T-cell (primary cell): ENCODE measurements around the gene PDHX. TPM values are rescaled to one million over a fixed set of nuclear protein-coding genes. Genes with fewer than 3 reads are reported as not detected.

Experiments
- ATAC-seq, 4 experiments: fragments of 200-7000 bp in 3 of 4; fragments of 150-1000 bp in 1 of 4; cut with Tn5 transposase; replicated peaks in 1 of 4; 1 replicate in 3 of 4; 2 replicates in 1 of 4; pipeline ENCODE4 v1.10.0; 2021; ENCODE audit warnings: moderate library complexity in 3 of 4, mild to moderate bottlenecking in 2 of 4, moderate number of reproducible peaks in 1 of 4
- CTCF ChIA-PET, 2 donors: fragments of 300-600 bp; sonication (Branson Sonifier 250); formaldehyde crosslinking; loops; one replicate each; lab custom pipeline; 2022; ENCODE audit warnings: antibody characterized with exemption in 2 of 2; lab: Charles Lee
- POLR2A ChIA-PET, 2 donors: fragments of 300-600 bp; sonication (Branson Sonifier 250); formaldehyde crosslinking; loops; one replicate each; lab custom pipeline; 2022; ENCODE audit warnings: antibody characterized with exemption in 2 of 2; lab: Charles Lee
- DNase-seq, 35 experiments: peaks; one replicate each; pipeline versions ENCODE4 v3.0.0 to v3.0.0-alpha.2; 2013 to 2023
- H3K27ac ChIP-seq: one replicate; pipeline ENCODE4 v1.5.1; 2013; ENCODE audit warnings: low read length
- H3K27me3 ChIP-seq, 2 experiments: replicated peaks in 1 of 2; 1 replicate in 1 of 2; 2 replicates in 1 of 2; pipeline versions ENCODE4 v1.6.1 to v1.7.0; 2013; ENCODE audit warnings: low read length in 1 of 2, mixed read lengths in 1 of 2; ENCODE audit not compliant: control insufficient read depth in 2 of 2, insufficient read depth in 2 of 2; ENCODE audit errors: extremely low read depth in 1 of 2
- H3K36me3 ChIP-seq, 2 donors: 1 replicate in 1 of 2; 2 replicates in 1 of 2; pipeline versions ENCODE4 v1.6.1 to v1.7.0; 2013; ENCODE audit warnings: low read length in 1 of 2; ENCODE audit not compliant: control insufficient read depth in 2 of 2, insufficient read depth in 1 of 2; ENCODE audit errors: extremely low read depth in 1 of 2
- H3K4me1 ChIP-seq, 2 experiments: 1 replicate in 1 of 2; 2 replicates in 1 of 2; pipeline versions ENCODE4 v1.6.1 to v1.7.0; 2013; ENCODE audit warnings: low read length in 2 of 2, mixed read lengths in 1 of 2; ENCODE audit not compliant: insufficient read depth in 2 of 2, control insufficient read depth in 1 of 2; ENCODE audit errors: extremely low read depth in 1 of 2
- H3K4me3 ChIP-seq, 2 donors: 1 replicate in 1 of 2; 2 replicates in 1 of 2; pipeline versions ENCODE4 v1.5.1 to v1.7.0; 2013; ENCODE audit warnings: mild to moderate bottlenecking in 2 of 2, low read length in 1 of 2, moderate library complexity in 1 of 2; ENCODE audit not compliant: control insufficient read depth in 1 of 2; ENCODE audit errors: extremely low read depth in 1 of 2
- H3K9me3 ChIP-seq: 2 replicates; pipeline ENCODE4 v1.7.0; 2013
- H3K27ac Mint-ChIP-seq, 2 donors: one replicate each; pipeline ENCODE4 v1.8.0; 2020 to 2021; ENCODE audit warnings: mild to moderate bottlenecking in 2 of 2, mixed read lengths in 2 of 2
- H3K27me3 Mint-ChIP-seq, 2 donors: one replicate each; pipeline ENCODE4 v1.8.0; 2021 to 2022; ENCODE audit warnings: mixed read lengths in 2 of 2
- H3K36me3 Mint-ChIP-seq: one replicate; pipeline ENCODE4 v1.8.0; 2021; ENCODE audit warnings: mixed read lengths
- H3K4me1 Mint-ChIP-seq, 3 donors: one replicate each; pipeline ENCODE4 v1.8.0; 2020 to 2022; ENCODE audit warnings: mixed read lengths in 3 of 3, mild to moderate bottlenecking in 1 of 3
- H3K4me3 Mint-ChIP-seq, 3 donors: one replicate each; pipeline ENCODE4 v1.8.0; 2020 to 2022; ENCODE audit warnings: mild to moderate bottlenecking in 3 of 3, mixed read lengths in 3 of 3, moderate library complexity in 3 of 3
- H3K9me3 Mint-ChIP-seq, 3 donors: one replicate each; pipeline ENCODE4 v1.8.0; 2020 to 2022; ENCODE audit warnings: mixed read lengths in 3 of 3
- WGBS: methylation state at CpG from one replicate; pipeline ENCODE4 v1.1.5; 2013; ENCODE audit warnings: missing lambda C conversion rate; ENCODE audit not compliant: insufficient coverage; 5-methylcytosine and 5-hydroxymethylcytosine counted together
- total RNA-seq, 35 experiments: library from RNA in 6 of 35; stranded (reverse) in 6 of 35; fragments of 120-200 nt in 1 of 35; gene quantifications; one replicate each; pipeline versions ENCODE4 v1.2.1 to v1.2.4 and lab custom pipeline; 2013 to 2026

The PDHX gene
- total RNA-seq, 5 donors from 2014 or later (not counting 1 experiment from before 2014, with no cell fraction given): 21.7 to 36.4 (median 26.1) TPM

DNA sequence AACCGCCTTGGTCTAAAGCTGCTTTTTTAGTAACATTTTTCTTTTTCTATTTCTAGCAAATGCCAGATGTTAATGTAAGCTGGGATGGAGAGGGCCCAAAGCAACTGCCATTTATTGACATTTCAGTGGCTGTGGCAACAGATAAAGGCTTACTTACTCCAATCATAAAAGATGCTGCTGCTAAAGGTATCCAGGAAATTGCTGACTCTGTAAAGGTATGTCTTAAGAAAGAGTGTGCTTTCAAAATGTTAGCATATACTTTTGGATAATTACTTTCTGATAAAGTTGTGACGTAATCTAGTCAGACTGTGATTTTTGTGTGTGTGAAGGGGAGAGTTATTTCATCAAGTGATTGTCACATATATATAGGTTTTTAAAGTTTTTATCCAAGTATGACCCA, 68.1 kb downstream of the PDHX start:
- Mint-ChIP-seq H3K27me3 (no peaks in the 10 kb centered on the region), H3K36me3 (peaks cover 52% of the 10 kb centered on the region), H3K4me1 (peaks cover 10 to 15% (median 12%) of the 10 kb centered on the region in 3 donors), H3K27ac (no peak overlapping the region), H3K4me3 (no peak overlapping the region), H3K9me3 (peaks cover 0 to 4% (median 0%) of the 10 kb centered on the region in 3 donors)
- CTCF ChIA-PET: no interaction called here
- no peak for ATAC-seq
- Histone ChIP-seq H3K36me3 (peaks cover 2 to 19% of the 10 kb centered on the region in 2 donors), H3K4me1 (no peaks in the 10 kb centered on the region), H3K27me3 (no peaks in the 10 kb centered on the region), H3K9me3 (no peaks in the 10 kb centered on the region), H3K4me3 (no peak overlapping the region), H3K27ac (no peak overlapping the region)
- DNase-seq: no peak
- POLR2A ChIA-PET: no interaction called here
- no CpG with 5 or more reads among the region's 2 CpGs for WGBS

DNA sequence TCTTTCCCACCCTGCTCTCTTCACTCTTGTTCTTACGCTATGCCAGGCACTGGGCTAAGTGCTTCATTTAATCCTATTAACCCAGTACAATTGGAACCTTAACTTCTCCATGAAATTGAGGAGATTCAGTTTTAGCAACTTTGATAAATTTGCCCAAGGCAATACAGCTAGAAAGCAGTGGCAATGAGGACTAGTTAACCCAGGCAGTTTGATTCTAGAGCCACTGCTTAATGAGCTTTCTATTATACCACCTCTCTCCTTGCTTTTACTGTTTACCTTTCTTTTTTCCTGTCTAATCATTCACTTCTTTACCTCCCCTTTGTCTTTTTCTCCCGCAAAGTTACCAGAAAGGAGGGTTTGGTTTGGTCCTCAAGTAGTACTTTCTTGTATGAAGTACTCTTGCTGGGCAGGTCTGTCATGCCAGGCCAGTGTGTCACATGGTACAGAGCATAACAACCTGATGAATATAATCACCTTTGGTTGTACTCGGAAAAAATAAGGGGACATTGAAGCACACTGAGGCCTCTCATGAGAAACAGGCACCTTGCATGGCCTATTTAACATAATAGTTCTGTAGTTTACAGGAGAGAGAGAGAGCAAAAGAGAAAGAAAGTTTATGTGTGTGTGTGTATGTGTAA, 70.6 kb downstream of the PDHX start:
- no peak overlapping the region for H3K4me3 Mint-ChIP-seq
- POLR2A ChIA-PET: no interaction called here
- peaks cover 44% of the 10 kb centered on the region for H3K36me3 Mint-ChIP-seq
- no peak overlapping the region for H3K27ac Mint-ChIP-seq
- no peaks in the 10 kb centered on the region for H3K9me3 ChIP-seq
- DNase-seq (no peak), ATAC-seq (no peak)
- H3K36me3 ChIP-seq: peaks cover 2 to 17% of the 10 kb centered on the region in 2 donors
- 100% methylated on average over 2 of the region's 3 CpGs for WGBS
- no peaks in the 10 kb centered on the region for H3K4me1 ChIP-seq
- H3K9me3 Mint-ChIP-seq: no peaks in the 10 kb centered on the region
- H3K4me1 Mint-ChIP-seq: peaks cover 9 to 15% (median 12%) of the 10 kb centered on the region in 3 donors
- no peaks in the 10 kb centered on the region for H3K27me3 Mint-ChIP-seq
- CTCF ChIA-PET: no interaction called here
- H3K27me3 ChIP-seq: no peaks in the 10 kb centered on the region
- no peak overlapping the region for H3K4me3 ChIP-seq
- no peak overlapping the region for H3K27ac ChIP-seq

GRCh38 chr11:34987617-34988016, 71.2 kb downstream of the PDHX start:
- Histone ChIP-seq H3K4me3 (no peak overlapping the region), H3K36me3 (peaks cover 2 to 17% of the 10 kb centered on the region in 2 donors), H3K4me1 (no peaks in the 10 kb centered on the region), H3K9me3 (no peaks in the 10 kb centered on the region), H3K27me3 (no peaks in the 10 kb centered on the region), H3K27ac (no peak overlapping the region)
- no peak for ATAC-seq
- ChIA-PET CTCF (interaction anchor here (0.6 kb wide), 2 partner anchors 1000 to 1159 kb away, joined by 3 read pairs; no protein-coding TSS in a partner anchor), POLR2A (interaction anchor here (0.5 to 0.7 kb wide), 4 partner anchors 13 to 180 kb away, joined by 3 read pairs; no protein-coding TSS in a partner anchor)
- H3K27me3 Mint-ChIP-seq: no peaks in the 10 kb centered on the region
- H3K9me3 Mint-ChIP-seq: no peaks in the 10 kb centered on the region
- no peak overlapping the region for H3K4me3 Mint-ChIP-seq
- WGBS: 67% methylated on average over 1 of the region's 5 CpGs
- H3K36me3 Mint-ChIP-seq: peaks cover 38% of the 10 kb centered on the region
- H3K27ac Mint-ChIP-seq: no peak overlapping the region
- DNase-seq: no peak
- H3K4me1 Mint-ChIP-seq: peaks cover 9 to 15% (median 12%) of the 10 kb centered on the region in 3 donors

DNA sequence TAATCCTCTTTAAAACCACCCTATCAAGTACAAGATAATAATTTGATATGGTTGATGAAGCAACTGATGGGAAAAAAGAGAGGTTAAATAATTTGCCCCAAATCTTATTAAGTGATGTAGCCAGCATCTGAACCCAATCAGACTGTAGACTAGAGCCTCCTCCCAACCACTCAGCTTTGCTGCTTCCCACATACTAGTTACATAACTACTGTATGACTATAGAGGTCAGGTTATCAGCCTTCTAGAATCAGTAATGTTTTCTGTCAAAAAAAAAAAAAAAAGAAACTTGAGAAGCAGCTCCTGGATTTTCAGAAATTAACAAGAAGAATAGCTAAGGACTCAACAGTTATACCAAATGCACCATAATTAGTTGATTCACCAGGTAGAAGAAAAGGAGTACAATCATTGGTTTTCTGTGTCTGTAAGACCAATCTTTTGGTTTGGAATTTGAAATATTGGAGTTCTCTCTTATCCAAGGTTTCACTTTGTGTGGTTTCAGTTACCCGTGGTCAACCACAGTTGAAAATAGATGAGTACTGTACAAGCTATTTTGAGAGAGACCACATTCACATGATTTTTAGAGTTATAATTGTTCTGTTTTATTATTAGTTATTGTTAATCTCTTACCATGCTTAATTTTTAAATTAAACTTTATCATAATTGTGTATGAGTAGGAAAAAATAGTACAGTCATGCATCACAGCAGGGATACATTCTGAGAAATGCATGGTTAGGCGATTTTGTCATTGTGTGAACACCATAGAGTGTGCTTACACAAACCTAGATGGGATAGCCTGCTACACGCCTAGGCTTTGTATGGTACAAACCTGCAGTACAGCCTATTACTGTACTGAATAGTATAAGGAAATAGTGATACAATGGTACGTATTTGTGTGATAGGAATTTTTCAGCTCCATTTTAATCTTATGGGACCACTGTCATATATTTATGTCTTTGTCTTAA, 72.2 kb downstream of the PDHX start:
- POLR2A ChIA-PET: interaction anchor here (0.5 to 0.7 kb wide), 9 partner anchors 8 to 421 kb away, joined by 3 to 9 read pairs (median 3); no protein-coding TSS in a partner anchor
- Mint-ChIP-seq H3K9me3 (no peaks in the 10 kb centered on the region), H3K27ac (no peak overlapping the region), H3K27me3 (no peaks in the 10 kb centered on the region), H3K4me1 (peaks cover 9 to 15% (median 12%) of the 10 kb centered on the region in 3 donors), H3K36me3 (peaks cover 46% of the 10 kb centered on the region), H3K4me3 (no peak overlapping the region)
- DNase-seq (no peak), ATAC-seq (no peak)
- Histone ChIP-seq H3K4me3 (no peak overlapping the region), H3K4me1 (no peaks in the 10 kb centered on the region), H3K27ac (no peak overlapping the region), H3K27me3 (no peaks in the 10 kb centered on the region), H3K9me3 (no peaks in the 10 kb centered on the region), H3K36me3 (peaks cover 2 to 17% of the 10 kb centered on the region in 2 donors)
- 40% methylated on average over 1 of the region's 4 CpGs for WGBS
- CTCF ChIA-PET: interaction anchor here (0.6 to 1.1 kb wide), 9 partner anchors 13 to 1160 kb away, joined by 3 to 5 read pairs (median 3); no protein-coding TSS in a partner anchor

DNA sequence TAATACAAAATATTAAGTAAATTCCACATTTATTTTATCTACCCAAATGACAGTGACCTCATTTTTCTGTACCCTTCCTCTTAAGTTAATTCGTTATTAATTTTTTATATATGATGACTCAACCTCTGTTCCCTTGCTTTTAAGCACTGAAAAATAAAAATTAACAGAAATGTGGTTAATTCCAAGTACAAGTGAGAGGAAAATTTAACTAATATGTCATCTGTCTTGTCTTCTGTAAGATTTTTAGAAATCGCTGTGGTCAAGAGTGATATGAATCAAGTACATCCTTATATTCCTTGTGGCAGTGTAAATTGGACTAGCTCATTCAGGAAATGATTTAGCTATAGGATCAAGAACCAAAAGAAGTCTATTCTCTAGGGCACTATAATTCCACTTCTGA, 74.5 kb downstream of the PDHX start:
- H3K27me3 Mint-ChIP-seq: no peaks in the 10 kb centered on the region
- ChIA-PET POLR2A (no interaction called here), CTCF (no interaction called here)
- no peaks in the 10 kb centered on the region for H3K9me3 Mint-ChIP-seq
- no peaks in the 10 kb centered on the region for H3K9me3 ChIP-seq
- WGBS: no CpG with 5 or more reads among the region's 2 CpGs
- ATAC-seq: no peak
- peaks cover 2 to 4% of the 10 kb centered on the region in 2 donors for H3K36me3 ChIP-seq
- no peak for DNase-seq
- no peak overlapping the region for H3K4me3 ChIP-seq
- no peak overlapping the region for H3K27ac Mint-ChIP-seq
- no peak overlapping the region for H3K4me3 Mint-ChIP-seq
- H3K4me1 ChIP-seq: no peaks in the 10 kb centered on the region
- peaks cover 9 to 15% (median 12%) of the 10 kb centered on the region in 3 donors for H3K4me1 Mint-ChIP-seq
- no peaks in the 10 kb centered on the region for H3K27me3 ChIP-seq
- H3K36me3 Mint-ChIP-seq: peaks cover 28% of the 10 kb centered on the region
- H3K27ac ChIP-seq: no peak overlapping the region

DNA sequence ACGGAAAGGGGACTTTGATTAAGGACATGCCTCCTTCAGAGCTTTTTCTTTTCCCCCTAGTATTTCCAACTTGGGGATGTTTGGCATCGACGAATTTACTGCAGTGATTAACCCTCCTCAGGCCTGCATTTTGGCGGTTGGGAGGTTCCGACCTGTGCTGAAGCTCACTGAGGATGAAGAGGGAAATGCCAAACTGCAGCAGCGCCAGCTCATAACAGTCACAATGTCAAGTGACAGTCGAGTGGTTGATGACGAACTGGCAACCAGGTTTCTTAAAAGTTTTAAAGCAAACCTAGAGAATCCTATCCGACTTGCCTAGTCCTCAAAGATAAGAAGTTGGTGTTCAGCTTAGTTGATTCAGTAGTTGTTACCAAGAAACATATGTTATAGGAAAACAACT, 78.4 kb downstream of the PDHX start:
- Mint-ChIP-seq H3K27me3 (no peaks in the 10 kb centered on the region), H3K9me3 (no peaks in the 10 kb centered on the region), H3K4me1 (peaks cover 18 to 19% (median 19%) of the 10 kb centered on the region in 3 donors), H3K27ac (no peak overlapping the region), H3K4me3 (no peak overlapping the region), H3K36me3 (peaks cover 12% of the 10 kb centered on the region)
- Histone ChIP-seq H3K4me1 (peaks cover 0 to 18% of the 10 kb centered on the region in 2 experiments), H3K36me3 (no peaks in the 10 kb centered on the region), H3K4me3 (no peak overlapping the region), H3K27ac (no peak overlapping the region), H3K9me3 (no peaks in the 10 kb centered on the region), H3K27me3 (no peaks in the 10 kb centered on the region)
- ATAC-seq (no peak), DNase-seq (no peak)
- CTCF ChIA-PET: interaction anchor here in 1 of 2 donors (0.6 kb wide), 1 partner anchor 19 kb away, joined by 4 read pairs; no protein-coding TSS in a partner anchor
- 100% methylated on average over 2 of the region's 9 CpGs for WGBS
- POLR2A ChIA-PET: interaction anchor here (0.5 to 0.7 kb wide), 2 partner anchors 168 to 283 kb away, joined by 3 to 10 read pairs; no protein-coding TSS in a partner anchor
